Mucosa of descending colon (tissue), 3 donors: ENCODE results near the gene PLCB4. TPM values are rescaled to one million over a fixed set of nuclear protein-coding genes. Genes with fewer than 3 reads are reported as not detected.

Experiments
- ATAC-seq: fragments of 200-7000 bp; cut with Tn5 transposase; one replicate; pipeline ENCODE4 v1.9.1; 2020; ENCODE audit warnings: mild to moderate bottlenecking, moderate library complexity
- DNase-seq, 3 donors: peaks; one replicate each; pipeline ENCODE4 v3.0.0-alpha.2; 2020
- H3K36me3 ChIP-seq: fragments of 200-600 bp; one replicate; pipeline ENCODE4 v1.8.0; 2021; ENCODE audit warnings: low read depth, mild to moderate bottlenecking
- H3K4me1 ChIP-seq: fragments of 200-600 bp; one replicate; pipeline ENCODE4 v1.8.0; 2021; ENCODE audit warnings: low read depth, mild to moderate bottlenecking
- H3K4me3 ChIP-seq: fragments of 200-600 bp; one replicate; pipeline ENCODE4 v1.8.0; 2021; ENCODE audit warnings: mild to moderate bottlenecking
- H3K9me3 ChIP-seq: fragments of 200-600 bp; one replicate; pipeline ENCODE4 v1.8.0; 2021; ENCODE audit warnings: mild to moderate bottlenecking
- intact Hi-C, 2 donors: fragments of 100-400 bp; cut with DNase I in 1 of 2; cut with micrococcal nuclease in 1 of 2; formaldehyde crosslinking; loops; one replicate each; pipeline versions ENCODE4 v1.11.0 to v1.11.1; 2022; cut with DNase I, micrococcal nuclease
- total RNA-seq, 3 donors: library from RNA; stranded (reverse); fragmentation: NEBNext Ultra II Directional in 2 of 3; extraction: Animal tissue kit (Norgen Biotek cat#: 25700) in 2 of 3; gene quantifications; one replicate each; pipeline versions ENCODE4 v1.2.1 to v1.2.4, GENCODE V29; 2021 to 2023
- TF ChIP-seq, protein P1 (sequence below): fragments of 200-600 bp; IDR thresholded peaks from one replicate; pipeline ENCODE4 v1.8.0; 2022; ENCODE audit warnings: antibody characterized with exemption, mild to moderate bottlenecking
- donor health status: DM: no; HTN: no; CAD: no; lungs with moderate emphysema.
- donor health status: DM: no; HTN: no; CAD: no.
- donor health status: DM: no; HTN: yes; CAD: no.

Gene PLCB4
- total RNA-seq, 3 donors from 2014 or later, result 37.8 to 55.0 (median 51.2) TPM

DNA sequence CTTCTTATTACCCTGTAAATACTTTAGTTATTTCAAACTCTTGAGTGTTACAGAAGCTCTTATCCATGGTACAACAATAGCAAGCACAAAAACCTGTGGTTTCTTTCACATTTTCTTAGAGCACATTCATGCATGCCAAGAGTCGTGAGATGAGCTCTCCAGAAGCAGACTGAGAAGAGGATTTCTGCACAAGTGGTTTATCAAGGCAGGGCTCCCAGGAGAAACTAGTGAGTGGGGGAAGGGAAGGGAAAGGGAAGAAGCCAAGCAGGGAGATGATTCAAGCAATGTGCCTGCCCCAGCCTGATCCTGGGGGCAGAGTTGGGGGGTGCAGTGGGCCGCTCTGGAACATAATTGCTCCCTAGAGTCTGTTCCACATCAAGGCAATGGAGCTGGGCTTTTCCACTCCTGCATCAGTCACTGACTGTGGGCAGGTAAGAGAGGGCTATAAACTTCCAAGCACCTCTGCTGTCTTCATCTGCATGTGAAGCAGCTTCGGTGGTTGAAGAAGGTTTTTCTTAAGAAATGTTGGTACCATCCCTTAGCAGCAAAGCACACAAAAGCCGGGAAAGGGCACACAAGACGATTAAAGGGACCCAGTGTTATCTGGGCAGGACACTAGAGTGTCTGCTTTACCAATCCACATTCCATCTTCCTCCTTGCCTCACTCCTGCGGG lies 152.1 kb downstream of the PLCB4 start:
- TF ChIP-seq, protein P1, sequence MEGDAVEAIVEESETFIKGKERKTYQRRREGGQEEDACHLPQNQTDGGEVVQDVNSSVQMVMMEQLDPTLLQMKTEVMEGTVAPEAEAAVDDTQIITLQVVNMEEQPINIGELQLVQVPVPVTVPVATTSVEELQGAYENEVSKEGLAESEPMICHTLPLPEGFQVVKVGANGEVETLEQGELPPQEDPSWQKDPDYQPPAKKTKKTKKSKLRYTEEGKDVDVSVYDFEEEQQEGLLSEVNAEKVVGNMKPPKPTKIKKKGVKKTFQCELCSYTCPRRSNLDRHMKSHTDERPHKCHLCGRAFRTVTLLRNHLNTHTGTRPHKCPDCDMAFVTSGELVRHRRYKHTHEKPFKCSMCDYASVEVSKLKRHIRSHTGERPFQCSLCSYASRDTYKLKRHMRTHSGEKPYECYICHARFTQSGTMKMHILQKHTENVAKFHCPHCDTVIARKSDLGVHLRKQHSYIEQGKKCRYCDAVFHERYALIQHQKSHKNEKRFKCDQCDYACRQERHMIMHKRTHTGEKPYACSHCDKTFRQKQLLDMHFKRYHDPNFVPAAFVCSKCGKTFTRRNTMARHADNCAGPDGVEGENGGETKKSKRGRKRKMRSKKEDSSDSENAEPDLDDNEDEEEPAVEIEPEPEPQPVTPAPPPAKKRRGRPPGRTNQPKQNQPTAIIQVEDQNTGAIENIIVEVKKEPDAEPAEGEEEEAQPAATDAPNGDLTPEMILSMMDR, result no peak
- ATAC-seq (no peak), DNase-seq (no peak)
- H3K9me3 ChIP-seq, result no peaks in the 10 kb centered on the region
- intact Hi-C loops, result no loop called here
- no peaks in the 10 kb centered on the region for H3K4me1 ChIP-seq
- no peaks in the 10 kb centered on the region for H3K36me3 ChIP-seq
- no peak overlapping the region for H3K4me3 ChIP-seq

DNA sequence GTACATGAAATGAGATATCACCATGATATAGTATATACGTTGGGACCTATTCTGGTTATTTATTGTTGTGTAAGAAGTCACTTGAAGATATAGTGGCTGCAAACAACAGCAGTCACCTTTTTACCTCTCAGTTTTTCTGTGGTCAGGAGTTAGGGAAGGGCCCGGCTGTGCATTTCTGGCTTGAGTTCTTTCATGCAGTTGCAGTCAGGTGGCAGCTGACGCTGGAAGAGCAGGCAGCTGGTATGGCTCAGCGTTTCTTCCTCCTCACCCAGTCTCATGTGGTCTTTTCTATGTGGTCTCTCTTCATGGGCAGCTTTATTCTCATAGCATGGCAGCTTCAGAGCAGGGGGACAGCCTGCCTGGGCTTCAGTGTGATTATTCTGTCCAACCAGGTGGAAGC lies 154.4 kb downstream of the PLCB4 start:
- Histone ChIP-seq H3K4me1 (no peaks in the 10 kb centered on the region), H3K36me3 (no peaks in the 10 kb centered on the region), H3K4me3 (no peak overlapping the region), H3K9me3 (no peaks in the 10 kb centered on the region)
- intact Hi-C loops, result no loop called here
- DNase-seq, result no peak
- no peak for ATAC-seq
- TF ChIP-seq, protein P1, result no peak

DNA sequence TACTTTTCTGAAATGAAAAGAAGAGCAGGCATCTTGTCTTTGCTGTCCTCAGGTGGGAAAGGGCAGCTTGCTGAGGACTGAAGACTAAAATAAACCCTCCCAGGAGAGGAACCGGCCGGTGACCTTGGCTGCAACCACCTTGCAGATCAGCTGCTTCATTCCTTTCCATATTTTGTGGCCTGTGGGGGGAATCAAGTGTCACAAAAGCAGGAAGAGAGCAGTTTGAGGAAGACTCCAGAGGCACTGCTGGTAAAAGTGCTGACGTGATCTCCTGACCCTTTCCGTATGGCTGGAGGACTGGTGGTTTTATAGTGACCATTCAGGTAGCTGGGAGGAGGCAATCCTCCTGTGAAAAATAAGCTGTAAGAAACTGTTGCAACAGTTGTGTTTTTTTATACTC lies 157.0 kb downstream of the PLCB4 start:
- TF ChIP-seq, protein P1, result no peak
- peaks cover 4% of the 10 kb centered on the region for H3K4me1 ChIP-seq
- ATAC-seq (no peak), DNase-seq (no peak)
- H3K36me3 ChIP-seq, result no peaks in the 10 kb centered on the region
- no peaks in the 10 kb centered on the region for H3K9me3 ChIP-seq
- intact Hi-C loops, result no loop called here
- no peak overlapping the region for H3K4me3 ChIP-seq

DNA sequence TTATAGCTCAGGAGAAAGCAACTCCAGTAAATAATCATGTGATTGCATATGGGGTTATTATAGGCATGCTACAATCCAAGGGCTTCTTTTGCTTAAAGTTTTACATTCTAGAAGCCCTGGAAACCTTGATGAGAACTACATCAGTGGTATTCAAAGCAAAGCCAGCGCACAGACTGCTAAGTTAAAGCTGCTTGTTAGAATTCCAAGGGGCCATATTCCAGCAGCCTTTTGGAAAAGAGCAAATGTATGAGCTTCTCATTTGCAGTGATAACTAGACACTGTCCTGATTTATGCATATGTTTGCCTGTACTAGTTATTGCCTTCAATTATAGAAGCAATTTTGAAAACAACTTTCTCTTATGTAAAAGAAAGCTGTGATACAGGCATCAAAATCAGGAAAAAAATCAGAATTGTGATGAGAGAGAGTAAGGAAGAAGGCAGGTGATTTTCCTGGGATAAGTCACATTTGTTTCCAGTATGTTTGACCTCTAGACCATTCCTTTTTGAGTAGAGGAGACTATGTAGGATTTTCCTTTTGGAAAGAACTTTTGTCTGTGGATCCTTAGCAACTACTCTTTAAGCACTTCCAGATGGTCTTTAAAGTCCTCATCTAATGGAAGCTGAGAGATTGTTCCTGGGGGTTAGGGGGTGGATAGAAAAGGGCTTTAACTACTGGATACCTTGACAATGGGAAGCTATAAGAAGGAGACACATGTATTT lies 159.2 kb downstream of the PLCB4 start:
- no peaks in the 10 kb centered on the region for H3K9me3 ChIP-seq
- peaks cover 4% of the 10 kb centered on the region for H3K4me1 ChIP-seq
- ATAC-seq, result no peak
- no peak for DNase-seq
- H3K36me3 ChIP-seq, result no peaks in the 10 kb centered on the region
- TF ChIP-seq, protein P1, result no peak
- intact Hi-C loops, result no loop called here
- no peak overlapping the region for H3K4me3 ChIP-seq

DNA sequence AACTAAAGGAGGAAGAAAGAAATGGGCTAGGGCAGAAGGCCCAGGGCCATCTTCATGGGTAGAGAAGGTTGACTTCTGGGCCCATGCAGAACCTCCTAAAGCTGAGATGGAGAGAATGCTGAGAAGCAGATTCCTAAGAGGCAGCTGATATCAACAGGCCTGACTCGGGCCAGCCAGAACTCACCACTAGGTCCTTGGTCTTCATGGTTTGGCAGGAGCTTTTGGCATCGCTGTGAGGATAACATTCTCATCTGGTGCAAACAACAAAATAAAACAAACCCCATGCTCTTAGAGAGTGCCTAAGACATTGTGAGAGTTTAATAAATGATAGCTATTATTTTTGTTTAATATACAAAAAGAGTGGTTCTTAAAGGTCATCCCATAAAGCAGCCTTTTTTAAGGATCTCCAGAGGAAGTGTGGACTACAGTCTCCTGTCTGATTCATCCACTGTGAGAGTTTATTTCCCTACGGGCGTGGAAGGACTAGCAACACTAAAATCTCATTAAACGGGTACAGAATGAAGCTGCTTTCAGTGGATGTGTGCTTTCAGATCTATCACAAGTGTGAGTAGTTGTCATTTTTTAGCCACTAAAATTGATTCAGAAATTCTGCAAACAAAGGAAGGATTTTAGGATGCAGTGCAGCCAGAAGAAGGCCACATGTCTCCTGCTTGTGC lies 160.0 kb downstream of the PLCB4 start:
- no peaks in the 10 kb centered on the region for H3K9me3 ChIP-seq
- intact Hi-C loops, result no loop called here
- H3K36me3 ChIP-seq, result no peaks in the 10 kb centered on the region
- TF ChIP-seq, protein P1, result no peak
- ATAC-seq (peak; percentile 43), DNase-seq (no peak)
- no peak overlapping the region for H3K4me3 ChIP-seq
- peaks cover 4% of the 10 kb centered on the region for H3K4me1 ChIP-seq
